RWPE2 (cell line): ENCODE results near the gene GRM8.

Experiments
- ATAC-seq: fragments of 200-7000 bp; cut with Tn5 transposase; 3 replicates; pipeline ENCODE4 v1.9.1; 2021; ENCODE audit warnings: low read depth
- DNase-seq: peaks from one replicate; pipeline ENCODE4 v3.0.0-alpha.2; 2020; ENCODE audit warnings: low spot score
- H3K27ac ChIP-seq: fragments of 450-650 bp; 2 replicates; pipeline ENCODE4 v1.5.1; 2017; ENCODE audit warnings: mild to moderate bottlenecking; ENCODE audit not compliant: poor library complexity, severe bottlenecking
- H3K27me3 ChIP-seq: fragments of 250-450 bp; sonication (Bioruptor Pico); 2 replicates; pipeline ENCODE4 v1.5.1; 2021; ENCODE audit warnings: mild to moderate bottlenecking, moderate library complexity; ENCODE audit not compliant: insufficient read depth, poor library complexity, severe bottlenecking
- H3K36me3 ChIP-seq: fragments of 250-450 bp; sonication (Bioruptor Pico); 2 replicates; pipeline ENCODE4 v1.5.1; 2020; ENCODE audit warnings: low read depth, mild to moderate bottlenecking, moderate library complexity
- H3K4me1 ChIP-seq: fragments of 250-450 bp; sonication (Bioruptor Pico); 2 replicates; pipeline ENCODE4 v1.5.1; 2021; ENCODE audit warnings: mild to moderate bottlenecking, moderate library complexity; ENCODE audit not compliant: insufficient read depth, poor library complexity, severe bottlenecking
- H3K4me3 ChIP-seq: fragments of 250-450 bp; sonication (Bioruptor Pico); 2 replicates; pipeline ENCODE4 v1.5.1; 2021; ENCODE audit warnings: mild to moderate bottlenecking, moderate library complexity; ENCODE audit not compliant: severe bottlenecking
- H3K9me3 ChIP-seq: fragments of 250-450 bp; sonication (Bioruptor Pico); 2 replicates; pipeline ENCODE4 v1.5.1; 2021; ENCODE audit warnings: mild to moderate bottlenecking, moderate library complexity; ENCODE audit not compliant: severe bottlenecking
- TF ChIP-seq, protein P1 (sequence below): fragments of 450-650 bp; IDR thresholded peaks from one replicate; pipeline ENCODE4 v1.5.1; 2017; ENCODE audit warnings: mild to moderate bottlenecking, moderate library complexity; ENCODE audit not compliant: poor library complexity, severe bottlenecking

The GRM8 gene

DNA sequence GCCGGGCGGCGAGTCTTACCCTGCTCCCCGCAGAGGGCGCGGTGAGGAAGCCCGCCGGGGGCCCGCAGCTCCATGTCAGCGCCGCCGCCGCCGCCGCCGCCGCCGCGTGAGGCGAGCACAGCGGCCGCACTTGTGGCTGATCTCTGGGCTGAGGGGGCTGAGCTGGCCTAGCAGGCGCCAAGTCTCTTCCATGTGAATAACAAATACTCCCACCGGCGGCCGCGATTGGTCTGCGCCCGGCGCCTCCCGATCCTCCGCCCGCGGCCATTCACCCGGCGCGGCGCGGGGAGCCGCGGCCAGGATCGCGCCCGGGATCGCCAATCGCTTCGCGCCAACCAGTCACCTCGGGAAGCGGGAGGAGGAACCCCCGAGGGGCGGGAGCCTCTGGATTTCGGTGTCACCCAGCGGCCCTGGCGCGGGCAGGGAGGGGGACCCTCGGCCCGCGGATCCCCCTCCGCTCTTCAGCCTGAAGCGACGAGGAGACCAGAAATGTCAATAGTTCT, at the start of gene GRM8:
Gene GRM8, minus strand, starts transcription at position 164 of the 503 bp plus-strand sequence.
- Histone ChIP-seq H3K4me3 (peak within 1 kb of the TSS; percentile 41), H3K9me3 (no peaks in the 10 kb centered on the region), H3K36me3 (no peaks in the 10 kb centered on the region), H3K4me1 (peaks cover 4% of the 10 kb centered on the region), H3K27me3 (peaks cover 76% of the 10 kb centered on the region), H3K27ac (no peak within 1 kb of the TSS)
- ATAC-seq = peak; percentile 42
- no peak for DNase-seq
- TF ChIP-seq, protein P1, sequence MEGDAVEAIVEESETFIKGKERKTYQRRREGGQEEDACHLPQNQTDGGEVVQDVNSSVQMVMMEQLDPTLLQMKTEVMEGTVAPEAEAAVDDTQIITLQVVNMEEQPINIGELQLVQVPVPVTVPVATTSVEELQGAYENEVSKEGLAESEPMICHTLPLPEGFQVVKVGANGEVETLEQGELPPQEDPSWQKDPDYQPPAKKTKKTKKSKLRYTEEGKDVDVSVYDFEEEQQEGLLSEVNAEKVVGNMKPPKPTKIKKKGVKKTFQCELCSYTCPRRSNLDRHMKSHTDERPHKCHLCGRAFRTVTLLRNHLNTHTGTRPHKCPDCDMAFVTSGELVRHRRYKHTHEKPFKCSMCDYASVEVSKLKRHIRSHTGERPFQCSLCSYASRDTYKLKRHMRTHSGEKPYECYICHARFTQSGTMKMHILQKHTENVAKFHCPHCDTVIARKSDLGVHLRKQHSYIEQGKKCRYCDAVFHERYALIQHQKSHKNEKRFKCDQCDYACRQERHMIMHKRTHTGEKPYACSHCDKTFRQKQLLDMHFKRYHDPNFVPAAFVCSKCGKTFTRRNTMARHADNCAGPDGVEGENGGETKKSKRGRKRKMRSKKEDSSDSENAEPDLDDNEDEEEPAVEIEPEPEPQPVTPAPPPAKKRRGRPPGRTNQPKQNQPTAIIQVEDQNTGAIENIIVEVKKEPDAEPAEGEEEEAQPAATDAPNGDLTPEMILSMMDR = no peak

DNA sequence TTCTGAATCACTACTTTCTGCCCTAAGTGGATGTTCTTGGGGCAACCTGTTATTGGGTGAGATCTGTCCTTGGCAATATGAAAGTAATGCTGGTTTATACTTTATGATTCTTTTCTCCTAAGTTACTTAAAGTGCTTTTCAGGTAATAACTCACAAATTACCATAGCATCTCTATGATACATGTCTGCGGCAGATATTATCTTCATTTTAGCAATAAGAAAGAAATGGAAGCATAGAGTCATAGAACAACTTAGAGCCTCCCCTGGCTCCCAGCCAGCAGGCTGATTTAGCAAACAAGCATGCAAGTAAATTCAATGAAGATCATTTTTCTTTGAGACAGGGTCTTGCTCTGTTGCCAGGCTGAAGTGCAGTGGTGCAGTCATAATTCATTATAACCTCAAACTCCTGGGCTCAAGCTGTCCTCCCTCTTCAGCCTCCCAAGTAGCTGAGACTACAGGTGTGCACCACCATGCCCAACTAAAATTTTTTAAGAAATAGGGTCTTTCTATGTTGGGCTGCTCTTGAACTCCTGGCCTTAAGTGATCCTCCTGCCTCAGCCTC, 38.1 kb upstream of the GRM8 start:
- Histone ChIP-seq H3K27ac (no peak overlapping the region), H3K27me3 (no peaks in the 10 kb centered on the region), H3K36me3 (no peaks in the 10 kb centered on the region), H3K4me3 (no peak overlapping the region), H3K9me3 (no peaks in the 10 kb centered on the region), H3K4me1 (peaks cover 9% of the 10 kb centered on the region)
- DNase-seq (no peak), ATAC-seq (0 out of 3 replicates have a peak, but pooled peaks have one; percentile 21)
- TF ChIP-seq, protein P1 = no peak

DNA sequence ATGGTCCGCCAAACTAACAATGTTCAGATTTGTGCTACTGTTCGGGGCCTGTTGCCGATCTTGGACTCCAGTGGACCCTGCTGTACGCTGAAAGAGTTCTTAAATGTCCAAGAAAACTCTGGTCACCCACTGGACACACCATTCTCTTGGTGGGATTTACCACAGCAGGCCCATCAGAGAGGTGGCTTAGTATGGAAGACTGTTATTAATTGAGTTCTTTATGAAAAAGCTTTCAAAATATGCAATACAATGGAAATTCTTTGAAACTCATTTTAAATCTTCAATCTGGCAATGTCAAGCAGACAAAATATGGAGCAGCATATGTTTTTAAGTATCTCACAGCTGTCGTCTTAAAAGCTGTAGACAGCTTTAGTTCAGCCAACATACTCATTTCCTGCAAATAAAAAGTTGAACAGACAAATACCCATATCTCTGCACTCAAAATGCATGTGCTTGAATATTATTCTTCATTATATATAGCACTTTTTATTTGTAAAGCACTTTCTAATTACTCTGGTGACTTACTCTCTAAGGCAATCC, 37.4 kb upstream of the GRM8 start:
- ATAC-seq (no peak), DNase-seq (no peak)
- no peaks in the 10 kb centered on the region for H3K9me3 ChIP-seq
- peaks cover 9% of the 10 kb centered on the region for H3K4me1 ChIP-seq
- no peaks in the 10 kb centered on the region for H3K27me3 ChIP-seq
- H3K36me3 ChIP-seq = no peaks in the 10 kb centered on the region
- TF ChIP-seq, protein P1 = no peak
- H3K4me3 ChIP-seq = no peak overlapping the region
- H3K27ac ChIP-seq = no peak overlapping the region

DNA sequence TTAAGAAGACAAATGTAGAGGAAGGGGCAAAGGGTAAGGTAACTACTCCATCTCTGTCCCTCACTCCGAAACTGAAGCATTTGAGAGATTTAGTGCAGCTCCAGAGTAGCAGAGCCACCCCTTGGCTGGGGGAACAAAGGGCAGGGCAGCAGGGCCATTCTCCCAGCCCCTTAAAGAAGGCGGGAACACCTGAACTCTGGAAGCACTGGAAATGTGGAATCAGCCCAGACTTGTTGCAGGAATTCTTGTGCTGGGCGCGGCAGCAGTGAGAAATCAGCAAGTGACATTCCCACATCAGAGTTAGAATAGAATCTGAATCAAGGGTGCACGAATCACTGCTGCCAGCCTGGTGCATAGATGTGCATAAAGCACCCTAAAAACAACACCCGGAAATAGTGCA, 34.4 kb upstream of the GRM8 start:
- no peaks in the 10 kb centered on the region for H3K27me3 ChIP-seq
- no peak overlapping the region for H3K4me3 ChIP-seq
- ATAC-seq (peak; percentile 72), DNase-seq (no peak)
- H3K4me1 ChIP-seq = peaks cover 6% of the 10 kb centered on the region
- H3K9me3 ChIP-seq = no peaks in the 10 kb centered on the region
- H3K27ac ChIP-seq = no peak overlapping the region
- TF ChIP-seq, protein P1 = no peak
- no peaks in the 10 kb centered on the region for H3K36me3 ChIP-seq

DNA sequence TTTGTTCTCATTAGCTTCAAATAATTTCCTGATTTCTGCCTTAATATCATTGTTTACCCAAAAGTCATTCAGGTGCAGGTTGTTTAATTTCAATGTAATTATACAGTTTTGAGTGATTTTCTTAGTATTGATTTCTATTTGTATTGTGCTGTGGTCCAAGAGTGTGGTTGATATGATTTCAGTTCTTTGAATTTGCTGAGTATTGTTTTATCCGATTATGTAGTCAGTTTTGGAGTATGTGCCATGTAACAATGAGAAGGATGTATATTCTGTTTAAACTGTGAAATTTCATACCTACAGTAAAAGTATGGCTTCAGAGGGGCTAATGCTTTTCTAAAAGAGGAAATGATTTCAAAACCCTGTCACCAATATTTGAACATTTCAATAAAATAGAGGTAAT, 17.4 kb upstream of the GRM8 start:
- Histone ChIP-seq H3K4me1 (no peaks in the 10 kb centered on the region), H3K27me3 (peaks cover 26% of the 10 kb centered on the region), H3K36me3 (no peaks in the 10 kb centered on the region), H3K9me3 (no peaks in the 10 kb centered on the region), H3K4me3 (no peak overlapping the region), H3K27ac (no peak overlapping the region)
- TF ChIP-seq, protein P1 = no peak
- DNase-seq (no peak), ATAC-seq (no peak)
